Pancreas (tissue), 10 donors: ENCODE data around the gene NEURL4. TPM values are rescaled to one million over a fixed set of nuclear protein-coding genes. Genes with fewer than 3 reads are reported as not detected.
"Not testable (repeated sequence)": the region's sequence is repeated elsewhere in the genome, so short reads cannot be mapped to it uniquely, and the experiment has no call there.

ENCODE experiments used
- ATAC-seq, 4 donors: fragments of 200-7000 bp; cut with Tn5 transposase; one replicate each; pipeline versions ENCODE4 v1.8.0 to v1.9.1; 2020; ENCODE audit warnings: mild to moderate bottlenecking in 4 of 4, moderate library complexity in 4 of 4
- DNase-seq, 6 donors: peaks; one replicate each; pipeline ENCODE4 v3.0.0-alpha.2; 2020
- FAIRE-seq: peaks from 2 replicates; lab custom pipeline; 2012; peaks lifted over from hg19 to GRCh38; lab: Jason Lieb, UNC
- H3K27ac ChIP-seq, 4 donors: fragments of 200-600 bp; sonication (generic); 1 replicate in 3 of 4; 2 replicates in 1 of 4; pipeline versions ENCODE4 v1.5.0 to v1.8.0; 2020
- H3K27me3 ChIP-seq, 4 donors: fragments of 200-600 bp; one replicate each; pipeline ENCODE4 v1.8.0; 2021
- H3K36me3 ChIP-seq, 3 donors: fragments of 200-600 bp; sonication (generic) in 1 of 3; one replicate each; pipeline versions ENCODE4 v1.5.0 to v1.8.0; 2020 to 2021
- H3K4me1 ChIP-seq, 3 donors: fragments of 200-600 bp; one replicate each; pipeline ENCODE4 v1.8.0; 2021
- H3K4me3 ChIP-seq, 4 donors: fragments of 200-600 bp; sonication (generic) in 2 of 4; one replicate each; pipeline versions ENCODE4 v1.5.0 to v1.8.0; 2020 to 2021
- H3K9me3 ChIP-seq, 4 donors: fragments of 200-600 bp; one replicate each; pipeline ENCODE4 v1.8.0; 2021
- whole genome bisulfite sequencing, 2 donors: extraction: QIAGEN DNeasy Blood & Tissue Kit; methylation state at CpG; one replicate each; pipeline ENCODE4 v1.1.7; 2013; 5-methylcytosine and 5-hydroxymethylcytosine counted together
- intact Hi-C, 3 donors: fragments of 100-400 bp; cut with DNase I; formaldehyde crosslinking; loops; one replicate each; pipeline versions ENCODE4 v1.11.1 to v1.14.2; 2022
- polyA plus RNA-seq, 2 donors: library from polyadenylated mRNA; stranded (reverse); fragments of 200-250 nt; gene quantifications; one replicate each; pipeline ENCODE4 v1.2.3, GENCODE V29; 2013
- total RNA-seq, 6 donors: library from RNA; stranded (reverse); fragmentation: NEBNext Ultra II Directional in 4 of 6; extraction: Animal tissue kit (Norgen Biotek cat#: 25700) in 4 of 6; gene quantifications; one replicate each; pipeline versions ENCODE4 v1.2.1 to v1.2.4, GENCODE V29; 2021 to 2023
- TF ChIP-seq, protein P1 (sequence below), 4 donors: fragments of 200-600 bp; sonication (generic) in 3 of 4; IDR thresholded peaks; one replicate each; pipeline versions ENCODE4 v1.5.0 to v1.8.0; 2021; ENCODE audit warnings: antibody characterized with exemption in 4 of 4
- donor health status: healthy with polysubstance abuse.
- donor health status: DM: no; HTN: no; CAD: no; lungs with moderate emphysema.
- donor health status: DM: no; HTN: no; CAD: no.
- donor health status: control.
- donor health status: control.
- donor health status: Bipolar disorder and iron deficiency.
- donor health status: DM: yes; HTN: yes; CAD: no.
- donor health status: DM: no; HTN: no; CAD: no.
- donor health status: DM: no; HTN: no; CAD: no.
- donor health status: DM: yes; HTN: yes; CAD: no.

The NEURL4 gene
- total RNA-seq (10 to 100 TPM; 12.6 to 27.1 (median 15.4) TPM), polyA plus RNA-seq (10 to 100 TPM; 49.0 to 72.1 TPM)

DNA sequence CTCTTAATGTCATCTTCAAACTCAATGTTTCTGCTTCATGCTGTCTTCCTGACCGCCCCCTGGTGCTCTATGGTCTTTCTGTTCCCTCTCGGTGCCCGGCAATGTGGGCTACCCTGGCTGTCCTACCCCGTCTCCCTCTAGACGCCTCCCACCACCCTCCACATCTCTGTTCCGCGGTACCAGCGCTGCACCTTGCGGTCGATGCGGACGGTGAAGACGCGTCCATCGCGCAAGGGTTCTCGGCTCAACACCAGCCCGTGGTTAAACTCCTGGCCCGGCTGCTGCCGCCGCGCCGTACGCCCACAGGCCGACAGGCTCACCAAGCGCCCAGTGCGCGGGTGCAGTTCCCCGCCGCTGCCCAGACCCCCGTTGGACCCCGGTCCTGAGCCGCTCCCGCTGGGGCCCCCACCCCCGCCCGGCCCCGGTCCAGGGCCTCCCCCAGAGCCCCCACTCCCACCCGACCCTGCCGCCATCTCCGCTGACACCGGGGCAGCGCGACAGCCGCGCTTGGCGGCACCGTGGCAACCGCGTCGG lies at the start of gene NEURL4:
Gene NEURL4, minus strand, starts transcription at position 496 of the 534 bp plus-strand sequence. Its CDS starts 23 bp downstream, at position 473.
- FAIRE-seq (no peak), ATAC-seq (peak in 3 of 4 donors; percentile 21 to 39 (median 26)), DNase-seq (no peak)
- TF ChIP-seq, protein P1, sequence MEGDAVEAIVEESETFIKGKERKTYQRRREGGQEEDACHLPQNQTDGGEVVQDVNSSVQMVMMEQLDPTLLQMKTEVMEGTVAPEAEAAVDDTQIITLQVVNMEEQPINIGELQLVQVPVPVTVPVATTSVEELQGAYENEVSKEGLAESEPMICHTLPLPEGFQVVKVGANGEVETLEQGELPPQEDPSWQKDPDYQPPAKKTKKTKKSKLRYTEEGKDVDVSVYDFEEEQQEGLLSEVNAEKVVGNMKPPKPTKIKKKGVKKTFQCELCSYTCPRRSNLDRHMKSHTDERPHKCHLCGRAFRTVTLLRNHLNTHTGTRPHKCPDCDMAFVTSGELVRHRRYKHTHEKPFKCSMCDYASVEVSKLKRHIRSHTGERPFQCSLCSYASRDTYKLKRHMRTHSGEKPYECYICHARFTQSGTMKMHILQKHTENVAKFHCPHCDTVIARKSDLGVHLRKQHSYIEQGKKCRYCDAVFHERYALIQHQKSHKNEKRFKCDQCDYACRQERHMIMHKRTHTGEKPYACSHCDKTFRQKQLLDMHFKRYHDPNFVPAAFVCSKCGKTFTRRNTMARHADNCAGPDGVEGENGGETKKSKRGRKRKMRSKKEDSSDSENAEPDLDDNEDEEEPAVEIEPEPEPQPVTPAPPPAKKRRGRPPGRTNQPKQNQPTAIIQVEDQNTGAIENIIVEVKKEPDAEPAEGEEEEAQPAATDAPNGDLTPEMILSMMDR (IDR thresholded peaks at IDR 0.05) = no peak
- intact Hi-C loops = no loop called here
- Histone ChIP-seq H3K27ac (peak within 1 kb of the TSS; percentile 71 to 91 (median 82)), H3K4me3 (peak within 1 kb of the TSS; percentile 87 to 98 (median 96)), H3K9me3 (no peaks in the 10 kb centered on the region), H3K4me1 (peaks cover 0 to 11% (median 4%) of the 10 kb centered on the region in 3 donors), H3K27me3 (no peaks in the 10 kb centered on the region), H3K36me3 (peaks cover 0 to under 1% (median 0%) of the 10 kb centered on the region in 3 donors)
- 0 to 1% methylated on average over 49 to 50 of the region's 50 CpGs for WGBS, 2 donors

DNA sequence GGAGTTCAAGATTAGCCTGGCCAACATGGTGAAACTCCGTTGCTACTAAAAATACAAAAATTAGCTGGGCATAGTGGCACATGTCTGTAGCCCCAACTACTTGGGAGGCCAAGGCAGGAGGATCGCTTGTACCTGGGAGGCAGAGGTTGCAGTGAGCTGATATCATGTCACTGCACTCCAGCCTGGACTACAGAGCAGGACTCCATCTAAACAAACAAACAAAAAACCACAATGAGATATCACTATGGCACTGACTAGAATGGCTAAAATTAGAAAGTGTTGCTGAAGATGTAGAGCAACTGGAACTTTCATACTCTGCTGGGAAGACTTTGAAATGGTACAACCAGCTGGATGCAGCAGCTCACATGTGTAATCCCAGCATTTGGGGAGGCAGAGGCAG lies 45.2 kb upstream of the NEURL4 start:
- WGBS, 2 donors = 79 to 85% methylated on average over 2 of the region's 2 CpGs
- ATAC-seq (no peak), FAIRE-seq (no peak), DNase-seq (no peak)
- TF ChIP-seq, protein P1 (IDR thresholded peaks at IDR 0.05) = no peak
- no peaks in the 10 kb centered on the region for H3K9me3 ChIP-seq
- no peaks in the 10 kb centered on the region for H3K36me3 ChIP-seq
- no peaks in the 10 kb centered on the region for H3K4me1 ChIP-seq
- no peak overlapping the region for H3K27ac ChIP-seq
- intact Hi-C loops = no loop called here
- H3K4me3 ChIP-seq = no peak overlapping the region
- H3K27me3 ChIP-seq = no peaks in the 10 kb centered on the region

DNA sequence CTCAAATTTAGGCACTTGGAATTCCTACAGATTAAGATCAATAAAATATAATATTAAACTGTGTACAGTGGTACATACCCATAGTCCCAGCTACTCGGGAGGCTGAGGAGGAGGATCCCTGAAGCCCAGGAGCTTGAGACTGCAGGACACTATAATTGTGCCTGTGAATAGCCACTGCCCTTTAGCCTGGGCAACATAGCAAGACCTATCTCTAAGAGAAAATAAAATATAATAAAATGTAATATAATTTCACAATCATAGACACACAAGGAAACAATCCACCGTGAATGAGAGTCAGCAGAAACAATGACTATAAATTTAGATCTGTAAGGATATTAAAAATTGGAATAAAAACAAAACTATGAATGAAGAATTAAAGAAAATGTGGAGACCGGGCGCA lies 41.7 kb upstream of the NEURL4 start:
- TF ChIP-seq, protein P1 (IDR thresholded peaks at IDR 0.05) = no peak
- Histone ChIP-seq H3K27ac (no peak overlapping the region), H3K4me3 (no peak overlapping the region), H3K4me1 (no peaks in the 10 kb centered on the region), H3K36me3 (no peaks in the 10 kb centered on the region), H3K9me3 (no peaks in the 10 kb centered on the region), H3K27me3 (no peaks in the 10 kb centered on the region)
- ATAC-seq (no peak), DNase-seq (no peak), FAIRE-seq (no peak)
- 64 to 71% methylated on average over 4 of the region's 4 CpGs for WGBS, 2 donors
- intact Hi-C loops = no loop called here

DNA sequence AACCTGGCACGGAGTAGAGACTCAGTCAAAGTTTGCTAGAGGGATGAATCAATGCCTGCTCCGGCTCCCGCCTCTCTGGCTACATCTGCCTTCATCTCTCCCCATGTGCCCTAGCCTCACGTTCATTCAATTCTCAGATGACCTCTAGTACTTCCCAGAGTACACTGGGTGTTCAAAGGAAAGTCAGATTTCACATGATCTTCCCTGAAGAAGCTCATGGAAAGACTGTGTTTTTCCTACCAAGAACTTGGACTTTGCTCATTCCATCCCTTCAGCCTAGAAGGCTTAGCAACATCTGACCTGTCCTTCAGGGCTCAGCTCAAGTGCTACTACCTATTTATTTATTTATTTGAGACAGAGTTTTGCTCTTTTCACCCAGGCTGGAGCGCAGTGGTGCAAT lies 40.7 kb upstream of the NEURL4 start:
- H3K9me3 ChIP-seq = no peaks in the 10 kb centered on the region
- H3K27me3 ChIP-seq = no peaks in the 10 kb centered on the region
- H3K4me1 ChIP-seq = no peaks in the 10 kb centered on the region
- intact Hi-C loops = no loop called here
- 66 to 70% methylated on average over 5 of the region's 5 CpGs for WGBS, 2 donors
- no peak overlapping the region for H3K4me3 ChIP-seq
- TF ChIP-seq, protein P1 (IDR thresholded peaks at IDR 0.05) = no peak
- DNase-seq (no peak), ATAC-seq (no peak), FAIRE-seq (no peak)
- H3K27ac ChIP-seq = no peak overlapping the region
- H3K36me3 ChIP-seq = no peaks in the 10 kb centered on the region

DNA sequence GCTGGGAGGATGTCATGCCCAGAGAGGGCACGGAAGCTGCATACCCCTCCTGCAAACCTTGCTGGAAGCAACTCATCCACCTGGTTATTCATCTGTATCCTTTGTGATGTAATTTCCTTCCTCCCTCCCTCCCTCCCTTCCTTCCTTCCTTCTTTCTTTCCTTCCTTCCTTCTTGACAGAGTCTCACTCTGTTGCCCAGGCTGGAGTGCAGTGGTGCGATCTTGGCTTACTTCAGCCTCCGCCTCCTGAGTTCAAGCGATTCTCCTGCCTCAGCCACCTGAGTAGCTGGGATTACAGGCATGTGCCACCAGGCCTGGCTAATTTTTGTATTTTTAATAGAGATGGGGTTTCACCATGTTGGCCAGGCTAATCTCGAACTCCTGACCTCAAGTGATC lies 39.5 kb upstream of the NEURL4 start:
- H3K4me1 ChIP-seq, H3K4me3 ChIP-seq, ATAC-seq, H3K9me3 ChIP-seq, H3K36me3 ChIP-seq, DNase-seq, H3K27ac ChIP-seq, FAIRE-seq, H3K27me3 ChIP-seq, intact Hi-C loops: not testable (repeated sequence)
- 73 to 78% methylated on average over 5 of the region's 5 CpGs for WGBS, 2 donors
